GM18861 (cell line): ENCODE data around the gene LACRT.

Source experiments
- ATAC-seq: cut with Tn5 transposase; IDR thresholded peaks from one replicate; pipeline ENCODE4 v1.9.1; 2021; ENCODE audit not compliant: unreplicated experiment

The LACRT gene

DNA sequence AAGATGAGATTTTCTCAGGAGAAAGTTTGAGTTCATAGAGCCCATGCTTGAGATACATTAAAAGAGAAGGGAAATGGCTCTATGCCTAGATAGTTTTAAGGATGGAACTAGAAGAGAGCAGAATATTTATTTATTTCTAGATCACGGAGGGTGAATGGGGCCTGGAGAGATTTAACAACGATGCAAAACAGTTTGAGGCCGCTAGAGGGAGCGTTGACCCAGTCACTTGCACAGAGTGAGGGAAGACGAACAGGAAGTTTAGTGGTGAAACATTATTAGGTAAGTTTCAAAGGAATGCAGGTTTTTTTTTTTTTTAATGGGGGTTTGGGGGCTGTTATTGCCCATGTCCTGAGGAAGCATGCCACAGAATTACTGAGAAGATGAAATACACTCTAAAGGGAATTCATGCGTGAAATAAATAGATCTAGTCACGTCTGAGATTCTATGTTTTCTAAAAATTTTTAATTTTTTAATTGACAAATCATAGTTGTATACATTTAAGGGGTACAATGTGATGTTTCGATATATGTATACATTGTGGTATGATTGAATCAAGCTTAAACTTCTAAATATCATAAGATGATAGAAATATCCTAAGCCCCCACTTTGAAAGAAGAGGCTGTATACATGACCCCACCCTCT lies 31.4 kb downstream of the LACRT start:
- ATAC-seq, result peak; percentile 92

DNA sequence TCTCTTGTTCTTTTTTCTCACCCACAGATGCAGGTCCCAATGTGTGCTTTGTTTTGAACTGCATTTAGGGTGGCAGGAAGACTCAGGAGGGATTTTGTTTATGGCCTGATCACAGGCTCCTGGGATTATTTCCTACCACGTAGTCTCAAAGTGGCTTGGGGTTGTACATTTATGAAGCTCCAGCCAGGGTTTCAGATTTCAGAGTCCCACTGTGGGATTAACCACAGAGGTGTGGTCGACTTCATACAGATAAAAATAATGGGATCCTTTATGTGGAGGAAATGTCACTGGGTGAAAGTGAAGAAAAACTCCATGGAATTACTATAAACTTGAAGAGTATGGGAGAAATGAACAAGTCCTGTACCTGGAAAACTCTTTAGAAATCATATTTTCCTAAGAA lies 32.0 kb downstream of the LACRT start:
- ATAC-seq, result no peak

DNA sequence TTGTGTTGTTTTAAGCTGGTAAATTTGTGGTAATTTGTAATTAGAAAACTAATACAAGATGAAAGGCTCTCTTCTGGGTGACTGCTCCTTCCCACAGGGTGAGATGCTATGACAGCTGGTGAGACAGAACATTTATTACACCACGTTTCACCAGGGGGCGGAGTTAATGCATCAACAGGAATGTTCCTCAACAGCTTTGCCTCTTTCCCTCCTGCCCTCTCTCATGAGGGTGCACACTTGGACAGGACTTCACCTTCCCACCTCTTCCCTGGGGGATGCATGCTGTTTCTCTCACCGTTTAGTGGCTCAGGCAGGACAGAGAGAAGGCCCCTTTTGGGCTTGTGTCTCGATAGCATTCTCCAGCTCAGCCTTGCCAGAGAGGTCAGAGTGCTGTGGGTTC lies 32.9 kb downstream of the LACRT start:
- no peak for ATAC-seq

DNA sequence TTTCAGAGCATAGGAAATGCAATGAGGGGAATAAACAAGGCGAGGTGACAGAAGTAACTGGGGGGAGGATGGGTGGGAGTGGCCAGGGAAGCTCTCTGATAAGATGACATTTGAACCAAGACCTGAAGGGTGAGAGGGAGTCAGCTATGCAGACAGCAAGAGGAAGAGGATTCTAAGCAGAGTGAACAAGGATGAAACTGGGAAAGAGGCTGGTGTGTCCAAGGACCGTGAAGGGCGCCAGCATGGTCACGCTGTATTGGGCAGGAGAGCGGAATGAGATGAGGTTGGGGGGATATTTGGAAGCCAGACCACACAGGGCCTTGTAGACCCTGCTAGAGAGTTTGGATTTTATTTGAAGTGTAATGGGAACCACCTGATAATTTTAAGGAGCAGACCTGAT lies 35.7 kb downstream of the LACRT start:
- ATAC-seq, result no peak

DNA sequence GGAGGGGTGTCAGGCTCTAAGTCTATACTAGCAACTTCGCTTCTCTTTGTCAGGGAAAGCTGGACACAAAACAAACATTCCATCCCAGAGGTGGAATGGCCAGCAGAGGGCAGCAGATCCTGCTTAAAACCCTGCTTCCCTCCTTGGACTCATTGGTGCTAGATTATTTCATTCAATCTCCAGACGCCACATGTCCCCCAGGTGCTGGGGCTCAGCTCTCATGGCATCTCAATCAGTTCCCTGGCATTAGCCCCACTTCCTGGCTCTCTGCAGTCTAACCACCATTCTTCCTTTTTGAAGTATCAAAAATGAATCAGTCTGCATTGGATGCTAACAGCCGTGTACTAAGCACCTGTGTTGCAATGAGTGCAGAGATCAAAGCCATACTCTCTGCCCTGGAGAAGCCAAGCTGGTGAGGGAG lies 38.2 kb downstream of the LACRT start:
- no peak for ATAC-seq

DNA sequence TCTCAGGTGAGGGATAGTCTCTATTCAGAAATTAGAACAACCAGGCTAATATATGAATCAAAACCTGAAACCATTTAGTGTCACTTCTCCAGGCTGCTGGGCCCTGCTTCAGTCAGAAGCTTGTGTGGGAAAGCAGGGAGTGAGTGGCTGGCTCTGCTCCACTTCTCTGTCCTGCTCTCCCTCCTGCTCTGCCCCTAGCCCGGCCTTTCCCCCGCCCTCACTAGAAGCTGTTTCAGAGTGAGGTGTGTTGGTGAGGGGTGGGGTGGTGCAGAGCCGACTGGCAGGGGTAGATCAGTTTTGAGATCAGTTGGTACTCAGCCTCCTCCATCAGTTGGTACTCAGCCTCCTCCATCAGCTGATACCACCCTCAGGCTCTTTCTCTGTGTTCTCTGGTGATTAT lies 39.2 kb downstream of the LACRT start:
- no peak for ATAC-seq

DNA sequence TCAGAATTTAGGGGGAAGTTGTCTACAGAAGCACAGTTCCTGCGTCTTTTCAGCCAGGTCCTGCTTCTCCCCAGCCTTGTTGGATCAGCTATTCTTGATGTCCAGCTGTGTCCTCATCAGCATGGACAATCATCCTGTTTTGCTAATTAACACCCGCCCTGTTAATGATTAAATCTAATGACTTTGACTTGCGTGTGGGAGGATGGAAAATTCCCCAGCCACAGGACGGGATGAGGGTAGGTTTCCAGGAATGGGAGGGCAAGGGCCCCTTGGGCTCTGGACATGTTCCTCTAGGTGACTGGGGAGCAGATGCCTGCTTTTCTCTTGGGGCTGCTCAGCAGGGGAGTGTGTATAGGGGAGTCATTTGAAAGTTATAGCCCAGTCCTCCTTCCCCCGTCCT lies 41.0 kb downstream of the LACRT start:
- no peak for ATAC-seq

DNA sequence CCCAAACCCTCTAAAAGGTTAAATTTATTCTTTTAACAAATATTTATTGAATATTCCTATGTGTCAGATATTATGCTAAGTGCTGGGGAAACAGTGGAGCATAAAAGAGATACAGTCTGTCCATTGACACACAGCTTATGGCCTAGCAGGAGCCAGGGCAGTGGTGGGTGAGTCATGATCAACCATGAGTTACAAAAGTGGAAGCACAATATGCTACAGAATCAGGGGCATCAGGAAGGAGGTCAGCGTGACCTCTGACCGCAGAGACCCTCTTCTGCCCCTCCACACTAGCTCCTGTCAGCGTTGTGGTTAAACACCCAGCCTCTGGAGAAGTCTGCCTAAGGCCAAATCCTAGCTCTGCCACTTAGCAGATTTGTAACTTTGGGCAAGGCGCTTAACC lies 41.6 kb downstream of the LACRT start:
- no peak for ATAC-seq

DNA sequence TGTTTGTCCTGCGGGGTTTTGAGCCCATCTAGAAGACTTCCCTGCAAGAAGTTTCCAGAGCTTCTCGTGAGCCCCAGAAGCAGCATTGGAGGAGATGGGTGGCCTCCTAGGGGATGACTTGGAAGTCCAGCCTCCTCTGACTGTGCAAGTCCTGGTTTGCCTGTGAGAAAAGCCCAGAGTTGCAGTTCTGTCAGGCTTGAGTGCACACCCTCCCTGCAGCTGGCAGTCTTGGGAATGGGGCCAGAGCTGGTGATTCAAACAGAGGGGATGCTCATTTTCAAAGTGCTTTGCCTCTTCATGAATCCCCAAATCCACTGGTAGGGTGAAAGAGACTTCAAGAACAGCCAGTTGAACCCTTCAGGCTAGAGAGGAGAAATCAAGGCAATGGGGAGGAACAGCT lies 42.4 kb downstream of the LACRT start:
- ATAC-seq, result no peak

DNA sequence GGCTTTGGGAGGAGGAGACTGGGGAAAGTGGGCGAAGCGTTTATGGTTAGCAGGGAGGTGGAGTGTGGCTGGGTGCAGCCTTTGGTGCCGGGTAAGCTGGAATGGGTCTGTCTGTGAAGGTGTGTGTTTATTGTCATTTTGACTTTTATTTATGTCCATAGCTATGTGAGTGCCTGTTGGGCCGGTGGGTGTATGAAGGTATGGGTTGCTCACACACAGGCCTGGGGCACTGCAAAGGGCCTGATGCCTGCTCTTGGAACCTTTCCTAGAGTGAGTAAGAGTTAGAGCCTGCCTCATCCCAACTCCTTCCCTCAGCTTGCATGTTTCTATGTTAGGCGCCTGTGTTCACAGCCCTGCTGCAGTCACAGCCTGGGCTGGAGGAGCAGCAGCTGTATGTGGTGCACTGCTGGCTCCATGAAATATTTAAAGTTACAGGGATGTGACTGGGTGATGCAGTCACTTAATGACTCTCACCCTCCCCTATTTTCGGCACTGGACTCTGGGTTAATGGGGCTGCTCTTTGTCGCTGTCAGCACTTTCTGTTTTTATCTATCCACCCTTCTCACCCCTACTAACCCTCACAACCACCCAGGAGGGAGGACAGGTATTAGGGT lies 43.6 kb downstream of the LACRT start:
- ATAC-seq, result no peak

DNA sequence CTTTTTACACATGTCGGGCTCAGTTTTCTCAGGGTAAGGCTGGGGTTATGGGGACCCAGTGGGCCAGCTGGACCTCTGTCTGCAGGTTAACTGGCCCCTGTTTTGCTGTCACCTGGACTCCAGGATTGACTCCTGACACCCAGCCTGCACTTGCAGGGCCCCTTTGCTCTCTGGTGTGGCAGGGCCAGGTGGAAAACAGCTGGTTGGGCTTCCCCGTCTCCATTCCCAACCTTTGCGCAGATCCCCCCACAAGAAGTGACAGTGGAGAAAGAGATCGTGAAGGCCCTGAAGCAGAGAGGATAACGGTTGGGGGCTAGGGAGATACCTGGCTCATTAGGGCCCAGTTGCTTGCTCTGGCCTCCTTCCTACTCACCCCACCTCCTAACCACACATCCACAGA lies 44.7 kb downstream of the LACRT start:
- ATAC-seq, result no peak

DNA sequence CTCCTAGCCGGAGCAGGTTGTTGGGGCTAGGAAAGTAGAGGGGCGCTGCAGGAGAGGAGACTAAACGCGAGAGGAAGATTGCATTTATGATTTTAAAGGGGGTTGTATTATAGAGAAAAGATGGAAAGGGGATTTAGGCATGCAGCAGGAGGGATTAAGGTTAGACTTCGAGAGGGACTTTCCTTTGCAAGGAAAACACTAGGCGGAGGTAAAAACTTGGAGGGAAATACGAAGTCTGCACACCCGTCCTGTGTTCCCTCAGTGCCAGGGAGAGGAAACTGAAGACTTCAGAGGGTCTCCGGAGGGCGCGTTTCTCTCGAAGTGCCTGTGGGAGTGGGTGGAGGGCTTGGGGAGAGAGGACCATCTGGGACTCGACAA lies 45.8 kb downstream of the LACRT start:
- ATAC-seq, result no peak

DNA sequence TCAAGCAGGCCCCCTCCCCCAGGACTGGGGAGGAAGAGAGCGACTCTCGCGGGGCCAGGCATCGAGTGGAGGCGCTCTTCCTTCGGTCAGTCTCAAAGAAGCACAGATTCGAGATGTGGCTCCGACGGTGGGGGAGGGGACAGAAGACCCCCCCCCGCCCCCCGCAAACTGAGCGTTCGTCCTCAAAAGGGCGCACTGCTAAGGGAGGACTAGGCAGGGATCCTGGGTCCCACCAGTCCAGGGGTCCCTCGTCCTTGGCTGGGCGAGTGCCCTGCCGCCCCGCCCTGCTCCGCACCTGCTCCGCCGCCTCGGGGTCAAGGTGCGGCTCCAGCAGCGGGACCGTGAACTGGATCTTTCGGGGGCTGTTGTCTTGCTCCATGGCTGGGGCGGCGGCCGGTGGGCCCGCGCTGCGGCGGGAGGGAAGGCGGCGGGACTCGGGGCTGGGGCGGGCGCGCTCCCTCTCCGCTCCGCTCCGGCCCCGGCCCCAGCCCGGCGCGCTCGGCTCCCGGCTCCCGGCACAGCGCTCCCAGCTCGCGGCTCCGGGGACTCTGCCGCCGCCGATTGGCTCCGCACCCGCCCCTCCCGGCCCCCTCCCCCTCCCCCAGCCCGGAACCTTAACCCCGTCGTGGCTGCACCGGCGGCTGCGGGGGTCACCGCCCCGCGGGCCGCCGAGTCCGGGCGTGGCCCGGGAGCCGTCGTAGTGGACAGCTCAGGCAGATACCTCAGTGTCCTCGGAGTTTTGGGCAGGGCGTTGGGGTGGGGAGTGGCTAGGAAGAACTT lies 46.4 kb downstream of the LACRT start, which contains the start of gene PPP1R1A:
TSS of gene PPP1R1A (minus strand) at position 550 of the 780 bp plus-strand sequence. CDS start at position 379, 171 bp downstream.
- ATAC-seq, result no peak

DNA sequence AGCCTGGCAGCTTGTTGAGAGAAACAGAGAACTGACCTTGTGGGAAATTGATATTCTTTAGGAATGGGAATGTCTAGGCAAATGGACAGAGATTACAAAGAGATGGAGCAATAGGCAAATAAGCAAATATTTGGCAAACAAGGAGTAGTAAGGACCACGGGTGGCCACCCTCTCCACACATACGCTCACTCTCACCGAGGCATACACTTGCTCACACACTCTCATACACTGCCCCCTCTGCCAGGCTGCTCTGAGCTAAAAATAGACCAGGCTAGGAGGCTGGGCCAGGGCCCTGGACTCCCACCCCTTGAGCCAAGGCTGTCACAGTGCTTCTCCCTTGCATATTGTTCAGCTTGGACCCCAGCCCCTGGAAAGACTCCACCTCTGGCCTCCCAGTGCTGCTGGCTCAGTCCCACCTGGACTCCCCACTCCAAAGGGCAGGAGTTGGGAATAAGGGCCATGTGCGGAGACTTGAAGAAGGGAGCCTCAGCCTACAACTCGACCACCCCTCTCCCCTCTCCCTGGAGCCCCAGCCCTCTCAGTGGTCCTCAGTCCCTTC lies 47.3 kb downstream of the LACRT start:
- ATAC-seq, result no peak

DNA sequence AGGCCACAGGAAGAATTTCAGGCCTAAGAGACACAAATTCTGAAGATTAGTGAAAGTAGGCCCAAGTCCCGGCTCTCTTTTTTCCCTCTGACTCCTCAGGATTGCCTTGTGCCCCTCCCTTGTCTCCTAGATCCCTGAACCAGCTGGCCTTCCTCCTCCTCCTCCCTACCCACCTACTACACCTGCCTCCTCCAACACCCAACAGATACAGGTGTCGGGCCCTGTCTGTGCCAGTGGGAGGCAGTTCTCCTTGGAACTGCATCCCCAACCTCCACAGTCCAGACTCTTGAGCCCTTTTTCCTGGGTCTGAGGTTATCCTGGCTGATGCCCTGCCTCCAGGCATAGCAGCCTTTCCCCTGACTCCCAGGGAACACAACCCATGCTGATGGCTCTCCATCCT lies 48.1 kb downstream of the LACRT start:
- ATAC-seq, result no peak

DNA sequence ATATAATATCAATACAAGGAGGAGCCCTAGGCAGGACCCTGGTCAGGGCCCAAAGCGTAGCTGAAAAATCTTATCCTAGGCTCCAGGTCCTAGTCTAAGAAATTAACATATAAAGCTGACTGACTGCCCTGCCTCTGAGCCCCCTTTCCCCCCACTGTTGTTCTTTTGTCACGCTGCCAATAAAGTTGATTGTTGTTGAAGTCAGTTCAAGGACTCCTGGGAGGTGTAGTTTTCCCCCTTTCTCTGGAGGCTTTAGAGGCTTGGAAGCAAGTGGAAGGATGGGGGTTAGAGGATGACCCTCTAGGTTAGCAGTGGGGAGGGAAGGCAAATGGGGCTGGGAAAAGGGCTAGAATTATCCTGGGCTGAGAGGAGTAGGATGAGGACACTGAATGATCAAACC lies 49.5 kb downstream of the LACRT start:
- no peak for ATAC-seq

DNA sequence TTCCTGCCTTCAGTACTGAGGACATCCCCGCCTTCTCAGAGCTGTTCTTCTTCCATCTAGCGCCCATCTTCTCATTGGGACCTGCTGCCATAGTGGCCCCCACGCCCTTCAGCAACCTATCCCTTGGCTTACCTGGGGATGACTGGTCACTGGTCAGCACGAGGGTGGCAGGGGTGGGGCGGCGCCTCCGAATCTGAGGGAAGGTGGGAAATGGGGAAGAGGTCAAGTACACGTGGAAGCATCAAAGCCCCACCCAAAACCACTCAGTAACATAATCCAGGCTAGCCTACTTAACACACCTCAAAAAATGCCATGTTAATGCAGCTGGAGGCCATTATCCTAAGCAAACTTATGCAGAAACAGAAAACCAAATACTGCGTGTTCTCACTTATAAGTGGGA lies 50.6 kb downstream of the LACRT start:
- no peak for ATAC-seq

DNA sequence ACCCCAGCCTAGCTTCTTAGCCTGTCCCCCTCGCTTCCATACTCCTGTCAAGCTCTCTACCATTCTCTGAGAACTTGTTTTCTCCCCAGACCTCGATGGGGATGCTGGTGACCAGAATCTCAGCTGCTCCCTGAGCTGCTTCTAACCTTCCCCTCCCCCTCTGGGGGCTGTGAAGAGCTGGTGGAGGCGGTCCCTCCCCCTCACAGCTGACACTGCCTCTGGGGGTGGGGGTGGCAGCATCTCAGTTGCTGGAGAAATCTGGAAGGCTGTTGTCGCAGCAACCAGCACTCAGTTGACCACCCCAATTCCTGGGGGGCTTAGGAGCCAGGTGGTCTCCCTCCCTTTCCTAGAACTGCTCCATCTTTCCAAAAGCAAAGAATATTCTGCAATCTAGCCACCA lies 51.0 kb downstream of the LACRT start:
- no peak for ATAC-seq

DNA sequence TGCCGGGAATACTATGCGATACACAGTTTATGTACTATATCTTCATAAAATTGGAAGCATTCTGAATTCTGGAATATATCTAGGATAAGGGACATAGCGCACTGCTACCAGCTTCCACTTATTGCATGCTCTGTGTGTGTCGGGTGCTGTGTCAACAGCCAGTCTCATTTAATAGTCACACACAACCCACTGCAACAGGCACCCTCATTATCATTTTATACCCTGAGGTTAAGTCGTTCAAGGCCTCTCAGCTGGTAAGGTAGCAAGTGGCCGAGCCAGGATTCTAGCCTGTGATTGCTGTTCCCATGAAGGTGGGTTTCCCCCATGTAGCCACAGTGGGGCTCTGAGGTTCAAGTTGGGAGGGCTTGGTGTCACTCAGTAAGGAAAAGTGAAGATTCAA lies 53.3 kb downstream of the LACRT start:
- no peak for ATAC-seq
